PC-3 (cell line): ENCODE data around the gene STX17.

Experiments used
- CTCF ChIP-seq: fragments of 300-600 bp; sonication (generic); conservative IDR thresholded peaks from 2 replicates; pipeline ENCODE4 v1.5.1; 2017; ENCODE audit warnings: antibody characterized with exemption, low read depth, mild to moderate bottlenecking, low read length
- EZH2 ChIP-seq: fragments of 300-600 bp; sonication (generic); IDR thresholded peaks from one replicate; pipeline ENCODE4 v1.6.1; 2017; ENCODE audit warnings: antibody characterized with exemption, mild to moderate bottlenecking, low read length; ENCODE audit not compliant: unreplicated experiment

GRCh38 chr9:99873531-99873930 lies 32.9 kb upstream of the STX17 start:
- TF ChIP-seq CTCF (no peak), EZH2 (no peak)
